AG09309 (cell line): ENCODE results near the gene FBXW7.

Source experiments
- DNase-seq: peaks from one replicate; pipeline ENCODE4 v3.0.0-alpha.2; 2010; ENCODE audit warnings: low read depth
- H3K4me3 ChIP-seq: 2 replicates; pipeline ENCODE4 v1.5.1; 2011; ENCODE audit warnings: mild to moderate bottlenecking, low read depth, low read length, moderate library complexity; ENCODE audit not compliant: control insufficient read depth
- TF ChIP-seq, protein P1 (sequence below): IDR thresholded peaks from 2 replicates; pipeline ENCODE4 v1.5.1; 2011; ENCODE audit warnings: mild to moderate bottlenecking, low read depth, low read length, inconsistent platforms; ENCODE audit not compliant: insufficient read depth, control insufficient read depth; ENCODE audit errors: missing control alignments

Gene FBXW7

DNA sequence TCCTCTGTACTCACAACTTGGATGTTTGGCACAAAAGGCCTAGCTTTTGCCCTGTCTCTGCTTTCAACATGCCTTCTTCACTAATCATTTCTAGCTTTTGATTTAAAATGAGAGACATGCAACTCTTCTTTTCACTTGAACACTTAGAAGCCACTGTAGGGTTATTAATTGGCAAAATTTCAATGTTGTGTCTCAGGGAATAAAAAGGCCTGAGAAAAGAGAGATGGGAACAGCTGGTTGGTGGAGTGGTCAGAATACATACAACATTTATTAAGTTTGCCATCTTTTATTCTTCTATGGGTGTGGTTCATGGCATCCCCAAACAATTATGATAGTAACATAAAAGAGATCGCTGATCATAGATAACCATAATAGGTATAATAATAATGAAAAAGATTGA is 114.3 kb downstream of the FBXW7 start:
- H3K4me3 ChIP-seq = no peak overlapping the region
- DNase-seq = no peak
- TF ChIP-seq, protein P1, sequence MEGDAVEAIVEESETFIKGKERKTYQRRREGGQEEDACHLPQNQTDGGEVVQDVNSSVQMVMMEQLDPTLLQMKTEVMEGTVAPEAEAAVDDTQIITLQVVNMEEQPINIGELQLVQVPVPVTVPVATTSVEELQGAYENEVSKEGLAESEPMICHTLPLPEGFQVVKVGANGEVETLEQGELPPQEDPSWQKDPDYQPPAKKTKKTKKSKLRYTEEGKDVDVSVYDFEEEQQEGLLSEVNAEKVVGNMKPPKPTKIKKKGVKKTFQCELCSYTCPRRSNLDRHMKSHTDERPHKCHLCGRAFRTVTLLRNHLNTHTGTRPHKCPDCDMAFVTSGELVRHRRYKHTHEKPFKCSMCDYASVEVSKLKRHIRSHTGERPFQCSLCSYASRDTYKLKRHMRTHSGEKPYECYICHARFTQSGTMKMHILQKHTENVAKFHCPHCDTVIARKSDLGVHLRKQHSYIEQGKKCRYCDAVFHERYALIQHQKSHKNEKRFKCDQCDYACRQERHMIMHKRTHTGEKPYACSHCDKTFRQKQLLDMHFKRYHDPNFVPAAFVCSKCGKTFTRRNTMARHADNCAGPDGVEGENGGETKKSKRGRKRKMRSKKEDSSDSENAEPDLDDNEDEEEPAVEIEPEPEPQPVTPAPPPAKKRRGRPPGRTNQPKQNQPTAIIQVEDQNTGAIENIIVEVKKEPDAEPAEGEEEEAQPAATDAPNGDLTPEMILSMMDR = no peak

DNA sequence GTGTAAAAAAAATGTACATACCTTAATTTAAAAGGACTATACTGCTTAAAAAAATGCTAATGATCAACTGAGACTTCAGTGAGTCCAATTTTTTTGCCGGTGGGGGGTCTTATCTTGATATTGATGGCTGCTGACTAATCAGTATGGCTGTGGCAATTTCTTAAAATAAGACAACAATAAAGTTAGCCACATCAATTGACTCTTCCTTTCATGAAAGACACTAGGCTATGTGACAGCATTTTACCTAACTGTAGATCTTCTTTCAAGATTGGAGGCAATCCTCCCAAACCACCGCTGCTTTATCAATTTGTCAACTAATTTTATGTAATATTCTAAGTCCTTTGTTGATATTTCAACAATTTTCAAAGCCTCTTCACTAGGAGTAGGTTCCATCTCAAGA is 116.1 kb downstream of the FBXW7 start:
- TF ChIP-seq, protein P1 = no peak
- DNase-seq = no peak
- no peak overlapping the region for H3K4me3 ChIP-seq

DNA sequence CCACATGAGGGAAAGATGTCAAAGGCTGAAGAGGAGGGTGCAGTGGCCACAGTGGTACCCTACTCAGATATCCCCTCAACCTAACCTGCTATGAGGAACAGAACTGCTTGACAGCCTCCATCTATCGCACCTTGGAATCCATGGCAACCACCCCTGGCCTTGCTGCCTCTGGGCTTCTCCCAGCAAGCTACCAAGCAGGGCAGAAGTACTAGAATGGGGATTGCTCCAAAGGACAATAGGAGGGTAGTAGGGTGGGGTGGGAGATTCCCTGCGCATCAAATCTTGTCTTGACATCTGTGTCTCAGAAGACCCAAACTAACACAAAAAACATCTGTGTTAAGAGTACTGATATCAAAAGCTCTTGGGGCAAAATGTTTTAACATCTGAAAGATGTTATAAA is 118.2 kb downstream of the FBXW7 start:
- H3K4me3 ChIP-seq = no peak overlapping the region
- TF ChIP-seq, protein P1 = no peak
- DNase-seq = no peak

DNA sequence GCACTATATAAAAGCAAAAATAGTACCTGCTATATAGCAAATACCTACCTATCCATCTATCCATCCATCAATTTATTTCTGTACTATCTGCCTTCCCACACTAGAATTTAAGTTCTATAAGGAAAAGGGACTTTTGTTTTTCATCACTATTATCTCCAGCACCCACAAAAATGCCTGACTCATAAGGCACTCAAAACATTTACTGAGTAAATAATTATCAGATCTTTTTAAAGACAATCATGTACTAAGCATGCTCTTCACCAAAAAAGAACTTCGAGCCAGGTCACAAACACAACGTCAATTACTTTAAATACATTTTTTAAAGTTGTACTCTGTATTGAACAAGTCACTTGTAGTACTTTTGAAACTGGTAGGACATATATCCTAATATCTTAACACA is 119.9 kb downstream of the FBXW7 start:
- TF ChIP-seq, protein P1 = no peak
- no peak overlapping the region for H3K4me3 ChIP-seq
- DNase-seq = peak; percentile 4

DNA sequence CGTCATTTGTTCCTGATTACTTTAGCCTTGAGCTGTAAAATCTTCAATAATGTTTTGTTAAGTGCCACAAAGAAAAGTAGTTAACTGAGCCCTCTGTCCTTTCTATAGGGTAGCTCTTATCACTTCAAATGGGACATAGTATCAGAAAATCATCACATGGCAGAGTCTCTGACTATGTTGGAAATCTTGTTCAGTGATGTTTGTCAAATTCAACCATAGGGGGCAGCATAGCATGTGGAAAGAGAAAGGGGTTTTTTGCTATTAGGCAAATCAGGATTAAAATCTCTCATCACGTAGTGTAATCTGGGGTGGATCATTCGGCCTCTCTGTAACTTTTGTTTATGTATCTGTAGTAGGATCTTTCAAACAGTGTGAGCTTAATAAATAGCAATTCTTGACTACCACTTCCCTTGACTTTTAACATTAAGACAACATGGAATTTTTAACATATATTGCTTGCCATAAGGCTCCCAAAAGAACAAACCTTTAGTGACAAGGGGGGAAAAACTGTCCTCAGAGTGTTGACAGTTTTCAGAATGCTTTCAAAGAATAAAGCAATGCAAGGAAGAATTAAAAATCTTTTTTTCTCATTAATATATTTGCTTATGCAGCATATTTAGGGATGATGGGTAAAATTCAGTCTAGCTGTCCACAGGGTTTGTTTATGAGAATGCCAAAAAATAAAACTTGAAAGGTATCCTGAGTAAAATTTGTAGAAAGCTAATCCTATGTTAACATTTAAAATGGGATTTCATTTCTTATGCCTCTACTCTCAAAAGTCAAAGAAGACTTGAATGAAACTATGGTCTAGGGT is 127.2 kb downstream of the FBXW7 start:
- TF ChIP-seq, protein P1 = peak; percentile 65

DNA sequence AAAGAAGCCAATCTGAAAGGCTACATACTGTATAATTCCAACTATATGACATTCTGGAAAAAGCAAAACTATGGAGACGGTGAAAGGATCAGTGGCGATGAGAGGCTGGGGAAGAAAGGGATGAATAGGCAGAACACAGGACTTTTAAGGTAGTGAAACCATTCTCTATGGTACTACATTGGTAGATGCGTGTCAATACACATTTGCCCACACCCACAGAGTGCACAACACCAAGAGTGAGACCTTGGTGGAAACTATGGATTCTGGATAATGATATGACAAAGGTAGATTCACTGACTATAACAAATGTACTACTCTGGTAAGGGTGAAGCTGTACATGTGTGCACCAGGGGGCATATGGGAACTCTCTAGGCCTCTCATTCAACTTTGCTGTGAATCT is 134.5 kb downstream of the FBXW7 start:
- TF ChIP-seq, protein P1 = no peak
- no peak for DNase-seq
- H3K4me3 ChIP-seq = no peak overlapping the region

More for the DNA sequence above, 127.2 kb downstream of the FBXW7 start:
- DNase-seq = peak; percentile 10
- H3K4me3 ChIP-seq = no peak overlapping the region
